MM.1S (cell line): Measurements from ENCODE around the gene EDAR.

Source experiments
- CTCF ChIP-seq: fragments of 300-600 bp; sonication (generic); IDR thresholded peaks from 2 replicates; pipeline ENCODE4 v1.5.1; 2016; ENCODE audit warnings: antibody characterized with exemption, low read length, mixed read lengths
- EZH2phosphoT487 ChIP-seq: fragments of 300-600 bp; sonication (generic); IDR thresholded peaks from 2 replicates; pipeline ENCODE4 v1.6.1; 2018; ENCODE audit warnings: antibody characterized with exemption, low read length

DNA sequence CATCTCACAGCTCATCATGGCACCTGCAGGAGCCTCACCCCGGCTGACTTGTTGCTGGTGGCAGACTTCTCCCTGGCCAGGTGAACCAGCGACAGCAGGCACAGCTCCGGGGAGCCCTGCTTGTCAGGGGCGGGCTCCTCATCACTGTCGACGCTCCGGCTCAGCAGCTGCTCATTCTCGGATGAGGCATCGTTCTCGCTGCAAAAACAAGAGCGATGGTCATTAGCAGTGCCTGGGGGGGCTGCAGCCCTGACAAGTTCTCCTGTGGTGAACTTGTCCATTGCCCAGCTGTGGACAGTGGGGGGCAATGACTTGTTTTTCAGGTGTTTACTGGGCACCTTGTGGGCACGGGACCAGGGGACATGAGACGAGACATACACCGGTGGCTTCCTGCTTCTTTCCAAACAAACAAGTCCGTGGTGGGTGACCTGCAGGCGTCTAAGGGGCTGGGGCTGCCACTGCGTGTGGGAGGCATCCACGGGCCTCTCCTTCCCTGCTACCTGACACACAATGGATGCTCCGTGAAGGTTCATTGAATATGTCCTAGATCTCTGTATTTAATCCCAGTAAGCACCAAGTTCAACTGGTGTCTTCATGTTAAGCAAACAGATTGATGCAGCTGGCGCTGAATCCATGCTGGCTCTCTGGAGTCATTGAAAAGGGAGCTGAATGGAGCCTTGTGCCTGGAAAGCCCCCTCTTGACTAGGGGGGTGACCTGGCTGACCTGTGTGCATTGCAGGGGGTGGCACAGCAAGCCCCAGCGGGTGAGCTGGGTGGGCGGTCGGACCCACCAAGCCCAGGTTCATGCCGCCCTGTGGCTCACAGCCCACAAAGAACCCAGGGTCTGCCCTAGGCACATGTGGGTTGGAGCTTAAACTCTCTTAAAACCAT, 81.0 kb downstream of the EDAR start:
- TF ChIP-seq CTCF (no peak), EZH2phosphoT487 (no peak)
